SK-N-DZ (cell line): ENCODE data around the gene TCEAL8.

Experiments
- DNase-seq: peaks from one replicate; pipeline ENCODE4 v3.0.0-alpha.2; 2015; ENCODE audit warnings: low spot score

Gene TCEAL8

GRCh38 chrX:103215425-103215991 lies 39.4 kb downstream of the TCEAL8 start:
- DNase-seq = peak; percentile 53

GRCh38 chrX:103214870-103215424 lies 40.0 kb downstream of the TCEAL8 start, which contains the start of gene BEX4:
BEX4 (plus strand) TSS chrX:103215108; CDS start chrX:103216154, 1,046 bp downstream.
- DNase-seq = peak; percentile 80

GRCh38 chrX:103212749-103213457 lies 42.1 kb downstream of the TCEAL8 start:
- no peak for DNase-seq

GRCh38 chrX:103211012-103211715 lies 43.8 kb downstream of the TCEAL8 start:
- DNase-seq = peak; percentile 51

- DNase-seq = no peak
Observed at GRCh38 chrX:103210056-103210455, 44.9 kb downstream of the TCEAL8 start.
